IPS-15b (cell line): ENCODE measurements around the gene TTC5.
"Not testable (repeated sequence)": the region's sequence is repeated elsewhere in the genome, so short reads cannot be mapped to it uniquely, and the experiment has no call there.

Source experiments
- H3K27me3 ChIP-seq: one replicate; pipeline ENCODE4 v1.6.1; 2013; ENCODE audit warnings: low read length; ENCODE audit not compliant: control insufficient read depth, insufficient read depth
- H3K36me3 ChIP-seq: one replicate; pipeline ENCODE4 v1.6.1; 2013; ENCODE audit warnings: low read length; ENCODE audit not compliant: control insufficient read depth, insufficient read depth
- H3K4me1 ChIP-seq: one replicate; pipeline ENCODE4 v1.6.1; 2013; ENCODE audit warnings: mild to moderate bottlenecking, low read length; ENCODE audit not compliant: control insufficient read depth, insufficient read depth
- H3K4me3 ChIP-seq: one replicate; pipeline ENCODE4 v1.5.1; 2013; ENCODE audit warnings: low read depth, low read length
- H3K9ac ChIP-seq: one replicate; pipeline ENCODE4 v1.6.1; 2013; ENCODE audit warnings: low read depth, mild to moderate bottlenecking, low read length
- H3K9me3 ChIP-seq: one replicate; pipeline ENCODE4 v1.6.1; 2013; ENCODE audit warnings: mild to moderate bottlenecking, low read length; ENCODE audit not compliant: control insufficient read depth, insufficient read depth

The TTC5 gene

DNA sequence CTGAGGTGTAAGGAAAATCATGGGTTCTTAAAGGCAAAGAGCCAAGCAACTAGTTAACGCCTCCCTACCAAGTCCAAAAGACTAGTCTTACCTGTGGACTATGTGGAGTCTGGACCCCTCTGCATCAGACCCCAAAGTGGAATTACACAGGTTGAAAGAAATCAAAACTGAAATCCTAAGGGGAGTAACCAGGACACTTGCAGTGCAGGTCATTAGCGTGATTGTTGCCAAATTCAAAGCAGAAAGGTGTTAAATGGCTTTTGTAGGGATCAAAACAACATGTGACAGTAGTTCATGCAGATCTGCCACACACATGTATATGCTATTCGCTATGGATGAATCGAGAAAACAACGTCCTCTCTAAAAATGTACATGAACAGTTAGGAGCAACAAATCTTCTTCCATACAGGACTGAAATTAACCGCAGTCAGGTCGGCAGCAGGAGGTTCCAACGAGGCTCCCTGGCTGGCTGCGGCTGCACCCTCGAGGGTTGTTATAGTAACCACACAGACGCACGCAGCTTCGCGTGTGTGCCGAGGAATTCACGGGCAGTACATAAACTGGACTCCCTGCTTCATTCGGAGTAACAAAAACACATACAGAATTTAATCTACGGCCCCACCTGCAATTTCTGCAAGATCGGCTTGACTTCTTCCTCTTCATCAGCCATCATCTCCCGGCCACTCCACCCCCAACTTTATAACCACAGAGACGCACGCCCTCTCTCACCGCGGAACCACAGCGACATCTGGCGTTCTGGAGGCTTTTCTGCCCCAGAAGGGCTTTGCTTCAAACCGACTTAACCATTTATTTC is at the start of gene TTC5:
TSS of gene TTC5 (minus strand) at position 687 of the 814 bp plus-strand sequence. CDS start at position 673, 14 bp downstream.
- H3K27me3 ChIP-seq: no peaks in the 10 kb centered on the region
- peak within 1 kb of the TSS; percentile 94 for H3K4me3 ChIP-seq
- no peaks in the 10 kb centered on the region for H3K4me1 ChIP-seq
- peaks cover under 1% of the 10 kb centered on the region for H3K36me3 ChIP-seq
- H3K9me3 ChIP-seq: no peaks in the 10 kb centered on the region
- peak within 1 kb of the TSS; percentile 73 for H3K9ac ChIP-seq

- Histone ChIP-seq H3K4me1 (no peaks in the 10 kb centered on the region), H3K9me3 (no peaks in the 10 kb centered on the region), H3K27me3 (no peaks in the 10 kb centered on the region), H3K36me3 (peaks cover 22% of the 10 kb centered on the region), H3K9ac (no peak overlapping the region), H3K4me3 (no peak overlapping the region)
These were observed 45.1 kb upstream of the TTC5 start for GRCh38 chr14:20350860-20351259.

DNA sequence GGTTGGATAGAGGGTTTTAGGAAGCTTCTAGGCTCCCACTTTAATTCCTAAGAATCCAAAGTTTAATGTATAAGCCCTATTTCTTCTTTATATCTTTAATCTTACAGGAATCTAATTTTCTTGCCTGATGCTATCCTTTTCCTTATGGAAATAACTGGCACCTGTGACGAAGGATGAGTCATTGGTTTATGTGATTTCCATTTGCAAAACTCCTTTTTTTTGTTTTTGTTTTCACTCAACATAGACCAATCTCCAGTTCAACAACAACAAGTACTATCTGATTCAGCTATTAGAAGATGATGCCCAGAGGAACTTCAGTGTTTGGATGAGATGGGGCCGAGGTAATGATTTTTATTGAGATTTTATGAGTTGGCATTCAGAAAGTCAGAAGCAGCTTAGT is 44.5 kb upstream of the TTC5 start:
- Histone ChIP-seq H3K4me3 (no peak overlapping the region), H3K4me1 (no peaks in the 10 kb centered on the region), H3K36me3 (peaks cover 25% of the 10 kb centered on the region), H3K9ac (no peak overlapping the region), H3K27me3 (no peaks in the 10 kb centered on the region), H3K9me3 (no peaks in the 10 kb centered on the region)

GRCh38 chr14:20347747-20348146 is 42.0 kb upstream of the TTC5 start:
- Histone ChIP-seq H3K9me3 (no peaks in the 10 kb centered on the region), H3K9ac (no peak overlapping the region), H3K27me3 (no peaks in the 10 kb centered on the region), H3K4me1 (no peaks in the 10 kb centered on the region), H3K36me3 (peaks cover 20% of the 10 kb centered on the region), H3K4me3 (no peak overlapping the region)

- H3K27me3 ChIP-seq: no peaks in the 10 kb centered on the region
- H3K4me3 ChIP-seq: no peak overlapping the region
- no peak overlapping the region for H3K9ac ChIP-seq
- H3K9me3 ChIP-seq: no peaks in the 10 kb centered on the region
- peaks cover 12% of the 10 kb centered on the region for H3K36me3 ChIP-seq
- no peaks in the 10 kb centered on the region for H3K4me1 ChIP-seq
These were observed 41.0 kb upstream of the TTC5 start for GRCh38 chr14:20346713-20347112.

DNA sequence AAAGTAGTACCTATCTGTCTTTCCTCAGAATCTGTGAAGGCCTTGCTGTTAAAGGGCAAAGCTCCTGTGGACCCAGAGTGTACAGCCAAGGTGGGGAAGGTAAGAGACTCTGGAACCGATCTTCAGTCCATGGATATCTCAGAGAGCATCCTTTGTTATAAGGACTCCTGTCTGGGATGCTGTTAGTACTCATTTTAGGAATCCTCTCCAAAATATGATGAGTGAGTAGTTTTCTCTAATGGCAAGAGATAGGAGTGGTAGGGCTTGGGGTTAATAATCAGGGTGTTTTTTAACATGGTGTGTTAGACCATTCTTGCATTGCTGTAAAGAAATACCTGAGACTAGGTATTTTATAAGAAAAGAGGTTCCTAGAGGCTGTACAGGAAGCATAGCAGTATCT is 39.6 kb upstream of the TTC5 start:
- peaks cover 6% of the 10 kb centered on the region for H3K36me3 ChIP-seq
- no peak overlapping the region for H3K9ac ChIP-seq

DNA sequence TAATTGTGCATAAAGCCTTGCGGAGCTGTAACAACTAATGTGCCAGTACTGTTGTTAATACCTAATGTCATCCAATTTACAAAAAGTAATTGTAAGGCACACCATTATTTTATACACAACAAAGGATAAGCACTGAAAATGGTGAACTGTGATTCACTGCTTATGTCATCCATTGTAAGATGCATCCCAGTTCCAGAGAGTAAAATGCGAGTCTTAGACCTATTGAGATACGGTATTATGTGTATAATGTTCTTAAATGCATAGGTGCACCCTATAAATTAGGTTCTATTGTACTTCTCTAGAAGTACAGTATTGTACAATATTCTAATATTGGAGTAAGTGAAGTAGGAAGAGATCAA is 38.1 kb upstream of the TTC5 start:
- H3K4me3 ChIP-seq: peak overlapping the region; percentile 45
- peak overlapping the region; percentile 84 for H3K9ac ChIP-seq
- no peaks in the 10 kb centered on the region for H3K9me3 ChIP-seq
- no peaks in the 10 kb centered on the region for H3K4me1 ChIP-seq
- no peaks in the 10 kb centered on the region for H3K27me3 ChIP-seq
- H3K36me3 ChIP-seq: peaks cover 6% of the 10 kb centered on the region

More for the DNA sequence above, 39.6 kb upstream of the TTC5 start:
- H3K9me3 ChIP-seq: no peaks in the 10 kb centered on the region
- no peaks in the 10 kb centered on the region for H3K4me1 ChIP-seq
- H3K4me3 ChIP-seq: no peak overlapping the region
- H3K27me3 ChIP-seq: no peaks in the 10 kb centered on the region

- H3K4me3 ChIP-seq: peak within 1 kb of the TSS; percentile 82
- H3K36me3 ChIP-seq: peaks cover 6% of the 10 kb centered on the region
- no peaks in the 10 kb centered on the region for H3K27me3 ChIP-seq
These were observed 37.5 kb upstream of the TTC5 start, which contains the start of gene PARP2 for GRCh38 chr14:20343092-20343861. PARP2 (plus strand) TSS chr14:20343635; CDS start chr14:20343642, 7 bp downstream.

DNA sequence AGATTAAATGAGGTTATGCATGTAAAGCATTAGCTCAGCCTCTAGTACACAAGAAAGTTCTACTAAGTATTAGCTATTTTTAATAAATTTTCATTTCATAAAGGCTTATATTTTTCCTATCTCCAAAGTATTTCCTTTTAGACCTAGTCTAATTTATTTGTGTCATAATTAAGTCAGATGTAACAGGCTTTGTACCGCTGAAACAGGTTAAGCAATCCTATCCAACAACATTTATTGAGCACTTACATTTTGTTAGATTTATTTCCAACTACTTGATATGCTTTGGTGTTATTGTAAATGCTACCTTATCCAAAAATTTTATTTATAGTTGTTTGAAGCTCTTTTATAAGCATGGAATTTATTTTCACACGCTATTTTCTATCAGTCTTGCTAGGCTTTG is 35.9 kb upstream of the TTC5 start:
- Histone ChIP-seq H3K9me3 (no peaks in the 10 kb centered on the region), H3K9ac (no peak overlapping the region), H3K27me3 (no peaks in the 10 kb centered on the region), H3K36me3 (peaks cover 6% of the 10 kb centered on the region), H3K4me3 (peak overlapping the region; percentile 82), H3K4me1 (no peaks in the 10 kb centered on the region)

More at GRCh38 chr14:20343092-20343861, 37.5 kb upstream of the TTC5 start, which contains the start of gene PARP2:
- peak within 1 kb of the TSS; percentile 84 for H3K9ac ChIP-seq
- H3K4me1 ChIP-seq: no peaks in the 10 kb centered on the region
- H3K9me3 ChIP-seq: no peaks in the 10 kb centered on the region

- H3K9ac ChIP-seq, H3K36me3 ChIP-seq, H3K27me3 ChIP-seq, H3K4me1 ChIP-seq, H3K4me3 ChIP-seq, H3K9me3 ChIP-seq: not testable (repeated sequence)
These were observed 35.3 kb upstream of the TTC5 start for GRCh38 chr14:20341032-20341431.

GRCh38 chr14:20334017-20334416 is 28.3 kb upstream of the TTC5 start:
- Histone ChIP-seq H3K4me3 (no peak overlapping the region), H3K27me3 (no peaks in the 10 kb centered on the region), H3K9ac (no peak overlapping the region), H3K4me1 (peaks cover 5% of the 10 kb centered on the region), H3K36me3 (no peaks in the 10 kb centered on the region), H3K9me3 (no peaks in the 10 kb centered on the region)

- no peak overlapping the region for H3K9ac ChIP-seq
- H3K27me3 ChIP-seq: no peaks in the 10 kb centered on the region
- no peaks in the 10 kb centered on the region for H3K9me3 ChIP-seq
- H3K4me1 ChIP-seq: peaks cover 5% of the 10 kb centered on the region
- H3K4me3 ChIP-seq: peak overlapping the region; percentile 86
- H3K36me3 ChIP-seq: no peaks in the 10 kb centered on the region
These were observed 27.7 kb upstream of the TTC5 start for GRCh38 chr14:20333494-20333841.
